Transverse colon (tissue), 4 donors: ENCODE results near the gene BAG5. TPM values are rescaled to one million over a fixed set of nuclear protein-coding genes. Genes with fewer than 3 reads are reported as not detected.
A peak's percentile ranks its signal among the peaks of the same experiment; 100 is the strongest.
"Not testable (repeated sequence)": the region's sequence is repeated elsewhere in the genome, so short reads cannot be mapped to it uniquely, and the experiment has no call there.

Source experiments
- DNase-seq: peaks from one replicate; pipeline ENCODE4 v3.0.0-alpha.2; 2019
- H3K27ac ChIP-seq, 4 donors: fragments of 200-600 bp; sonication (generic); 2 replicates each; pipeline ENCODE4 v1.5.1; 2016 to 2018; ENCODE audit warnings: inconsistent platforms in 4 of 4
- H3K27me3 ChIP-seq: fragments of 200-600 bp; sonication (generic); 2 replicates; pipeline ENCODE4 v1.5.1; 2017; ENCODE audit warnings: inconsistent platforms
- H3K36me3 ChIP-seq, 4 donors: fragments of 200-600 bp; sonication (generic); 2 replicates each; pipeline ENCODE4 v1.5.1; 2017 to 2019; ENCODE audit warnings: inconsistent platforms in 4 of 4
- H3K4me1 ChIP-seq, 4 donors: fragments of 200-600 bp; sonication (generic); 2 replicates each; pipeline ENCODE4 v1.5.1; 2017 to 2020; ENCODE audit warnings: inconsistent platforms in 4 of 4
- H3K4me3 ChIP-seq, 4 donors: fragments of 200-600 bp; sonication (generic); 1 replicate in 1 of 4; 2 replicates in 3 of 4; pipeline versions ENCODE4 v1.5.1 to v1.6.1; 2017 to 2019; ENCODE audit warnings: inconsistent platforms in 4 of 4
- H3K9me3 ChIP-seq, 2 donors: fragments of 200-600 bp; sonication (generic); 2 replicates each; pipeline ENCODE4 v1.5.1; 2017 to 2019; ENCODE audit warnings: inconsistent platforms in 2 of 2
- CTCF ChIP-seq, 5 experiments: fragments of 200-600 bp in 3 of 5; fragments of 450-650 bp in 2 of 5; sonication (generic) in 3 of 5; IDR thresholded peaks; 1 replicate in 2 of 5; 2 replicates in 3 of 5; pipeline ENCODE4 v1.5.1; 2016 to 2017; ENCODE audit warnings: antibody characterized with exemption in 5 of 5, inconsistent platforms in 3 of 5, mild to moderate bottlenecking in 2 of 5, moderate library complexity in 1 of 5
- EP300 ChIP-seq: sonication (generic); formaldehyde crosslinking; IDR thresholded peaks from one replicate; pipeline ENCODE4 v1.6.1; 2017; ENCODE audit warnings: antibody characterized with exemption, low read depth
- POLR2A ChIP-seq: fragments of 450-650 bp; IDR thresholded peaks from one replicate; pipeline ENCODE4 v1.6.1; 2016; ENCODE audit warnings: antibody characterized with exemption, mild to moderate bottlenecking, moderate library complexity
- POLR2AphosphoS5 ChIP-seq, 3 donors: sonication (generic); formaldehyde crosslinking; IDR thresholded peaks; one replicate each; pipeline ENCODE4 v1.6.1; 2016; ENCODE audit warnings: antibody characterized with exemption in 3 of 3
- WGBS, 2 donors: methylation state at CpG; one replicate each; pipeline ENCODE4 v1.1.5; 2018; ENCODE audit warnings: low coverage in 1 of 2; 5-methylcytosine and 5-hydroxymethylcytosine counted together
- in situ Hi-C, 4 donors: fragments of 200-750 bp; cut with MboI; loops; one replicate each; pipeline versions ENCODE4 v1.15.0 to v1.15.1; 2017; ENCODE audit warnings: low sequenced_read_pairs in 3 of 4, low pct_ligation_motif_present in 1 of 4, low pct_unique_long_range_greater_than_20kb in 1 of 4
- intact Hi-C: fragments of 100-400 bp; cut with DNase I; formaldehyde crosslinking; loops from one replicate; pipeline ENCODE4 v1.15.1; 2023; ENCODE audit warnings: low total_unique reads
- total RNA-seq, 4 donors: library from RNA; depleted of rRNA; stranded (reverse); fragments of >200 nt; gene quantifications; one replicate each; pipeline ENCODE4 v1.1.0, GENCODE V29; 2016

Gene BAG5
- total RNA-seq, 4 donors from 2014 or later: 10.8 to 26.3 (median 23.9) TPM

GRCh38 chr14:103514596-103515421 lies 47.6 kb downstream of the BAG5 start:
- TF ChIP-seq POLR2A: no peak
- no peak for TF ChIP-seq CTCF (IDR thresholded peaks at IDR 0.05)
- TF ChIP-seq EP300: no peak
- TF ChIP-seq POLR2AphosphoS5 (IDR thresholded peaks at IDR 0.05): no peak
- WGBS, 2 donors: 82 to 86% methylated on average over 9 to 18 of the region's 18 CpGs
- Histone ChIP-seq H3K27me3 (no peaks in the 10 kb centered on the region), H3K9me3 (no peaks in the 10 kb centered on the region), H3K4me3 (no peak overlapping the region), H3K27ac (peak overlapping the region in 1 of 4 donors; percentile 76), H3K36me3 (peaks cover 0 to 2% (median 0%) of the 10 kb centered on the region in 4 donors), H3K4me1 (peaks cover 28 to 40% (median 35%) of the 10 kb centered on the region in 4 donors)
- in situ Hi-C loops (no loop called here), intact Hi-C loops (no loop called here)
- no peak for DNase-seq

GRCh38 chr14:103512701-103513611 lies 49.5 kb downstream of the BAG5 start:
- H3K4me1 ChIP-seq: peaks cover 11 to 22% (median 18%) of the 10 kb centered on the region in 4 donors
- DNase-seq: peak; percentile 69
- H3K36me3 ChIP-seq: no peaks in the 10 kb centered on the region
- H3K9me3 ChIP-seq: no peaks in the 10 kb centered on the region
- intact Hi-C loops (no loop called here), in situ Hi-C loops (no loop called here)
- WGBS, 2 donors: 50 to 51% methylated on average over 3 to 24 of the region's 25 CpGs
- peak; percentile 8 to 9 (median 9) for TF ChIP-seq POLR2AphosphoS5 (IDR thresholded peaks at IDR 0.05)
- no peak for TF ChIP-seq CTCF (IDR thresholded peaks at IDR 0.05)
- no peak for TF ChIP-seq EP300
- peak; percentile 43 for TF ChIP-seq POLR2A
- peak overlapping the region; percentile 73 to 79 (median 76) for H3K27ac ChIP-seq
- no peaks in the 10 kb centered on the region for H3K27me3 ChIP-seq
- H3K4me3 ChIP-seq: no peak overlapping the region

GRCh38 chr14:103512180-103512579 lies 50.3 kb downstream of the BAG5 start:
- 72 to 94% methylated on average over 2 to 8 of the region's 8 CpGs for WGBS, 2 donors
- Histone ChIP-seq H3K4me1 (peaks cover 10 to 19% (median 15%) of the 10 kb centered on the region in 4 donors), H3K27ac (peak overlapping the region; percentile 73 to 79 (median 76))
- H3K4me3 ChIP-seq, in situ Hi-C loops, H3K9me3 ChIP-seq, H3K36me3 ChIP-seq, intact Hi-C loops, H3K27me3 ChIP-seq, DNase-seq: not testable (repeated sequence)

- no peaks in the 10 kb centered on the region for H3K9me3 ChIP-seq
- intact Hi-C loops: no loop called here
- in situ Hi-C loops: no loop called here
- H3K36me3 ChIP-seq: no peaks in the 10 kb centered on the region
- DNase-seq: no peak
- H3K27me3 ChIP-seq: no peaks in the 10 kb centered on the region
- no peak overlapping the region for H3K4me3 ChIP-seq
- 88 to 96% methylated on average over 5 to 26 of the region's 26 CpGs for WGBS, 2 donors
- H3K27ac ChIP-seq: no peak overlapping the region
- peaks cover 10 to 19% (median 15%) of the 10 kb centered on the region in 4 donors for H3K4me1 ChIP-seq
- TF ChIP-seq EP300: no peak
These were observed 51.4 kb downstream of the BAG5 start for GRCh38 chr14:103510724-103511693.
